OCI-LY7 (cell line): ENCODE measurements around the gene KPNA1. TPM values are rescaled to one million over a fixed set of nuclear protein-coding genes. Genes with fewer than 3 reads are reported as not detected.

Experiments
- BruUV-seq: library from RNA; stranded (reverse); fragments of 400-500 nt; replicated peaks from 2 replicates; lab custom pipeline; 2021; lab: Mats Ljungman, UMichigan
- CTCF ChIA-PET: fragments of 300-600 bp; sonication (Branson Sonifier 250); formaldehyde crosslinking; loops from one replicate; lab custom pipeline; 2022; ENCODE audit warnings: antibody characterized with exemption; ENCODE audit not compliant: unreplicated experiment; lab: Charles Lee
- POLR2A ChIA-PET: fragments of 300-600 bp; sonication (Branson Sonifier 250); formaldehyde crosslinking; loops from one replicate; lab custom pipeline; 2022; ENCODE audit warnings: antibody characterized with exemption; lab: Charles Lee
- DNase-seq: peaks from one replicate; pipeline ENCODE4 v3.0.0-alpha.2; 2015; ENCODE audit warnings: low spot score
- H2AFZ ChIP-seq: fragments of 200-600 bp; sonication (generic), shearing (Covaris generic); 2 replicates; pipeline ENCODE4 v1.6.1; 2014; ENCODE audit warnings: mild to moderate bottlenecking, antibody characterized with exemption, low read length, moderate library complexity
- H3K27ac ChIP-seq: fragments of 200-600 bp; sonication (generic); 2 replicates; pipeline ENCODE4 v1.5.1; 2014; ENCODE audit warnings: mixed run types, low read depth, mild to moderate bottlenecking, moderate library complexity, low read length, inconsistent platforms; ENCODE audit not compliant: poor library complexity, severe bottlenecking
- H3K36me3 ChIP-seq: fragments of 200-600 bp; sonication (generic); 2 replicates; pipeline ENCODE4 v1.6.1; 2014; ENCODE audit warnings: mild to moderate bottlenecking, antibody characterized with exemption, low read length, moderate library complexity, mixed read lengths; ENCODE audit not compliant: insufficient read depth
- H3K4me1 ChIP-seq: fragments of 200-600 bp; sonication (generic); 2 replicates; pipeline ENCODE4 v1.5.1; 2014; ENCODE audit warnings: mild to moderate bottlenecking, low read length; ENCODE audit not compliant: insufficient read depth, poor library complexity, severe bottlenecking
- H3K4me2 ChIP-seq: fragments of 200-600 bp; sonication (generic); 2 replicates; pipeline ENCODE4 v1.6.1; 2014; ENCODE audit warnings: mild to moderate bottlenecking, low read length
- H3K4me3 ChIP-seq: fragments of 200-600 bp; sonication (generic); 2 replicates; pipeline ENCODE4 v1.5.1; 2014; ENCODE audit warnings: mild to moderate bottlenecking, low read depth, low read length; ENCODE audit not compliant: poor library complexity, severe bottlenecking
- H3K79me2 ChIP-seq: fragments of 200-600 bp; sonication (generic); 2 replicates; pipeline ENCODE4 v1.6.1; 2016; ENCODE audit warnings: low read depth, mild to moderate bottlenecking, low read length, moderate library complexity, mixed read lengths; ENCODE audit not compliant: insufficient read depth
- H3K9me2 ChIP-seq: fragments of 200-600 bp; sonication (generic); 2 replicates; pipeline ENCODE4 v1.6.1; 2016; ENCODE audit warnings: mild to moderate bottlenecking, low read length, mixed read lengths; ENCODE audit not compliant: insufficient read depth
- H3K9me3 ChIP-seq: fragments of 200-600 bp; sonication (generic); 2 replicates; pipeline ENCODE4 v1.6.1; 2014; ENCODE audit warnings: mild to moderate bottlenecking, mixed run types, low read length, mixed read lengths
- H4K20me1 ChIP-seq: fragments of 200-600 bp; sonication (generic); 2 replicates; pipeline ENCODE4 v1.6.1; 2014; ENCODE audit warnings: mild to moderate bottlenecking, antibody characterized with exemption, low read length, moderate library complexity, mixed read lengths; ENCODE audit not compliant: insufficient read depth
- CTCF ChIP-seq: fragments of 200-600 bp; sonication (generic); conservative IDR thresholded peaks from 2 replicates; pipeline ENCODE4 v1.5.1; 2014; ENCODE audit warnings: mild to moderate bottlenecking, antibody characterized with exemption, low read length, moderate library complexity, mixed read lengths
- EZH2phosphoT487 ChIP-seq: fragments of 200-600 bp; sonication (generic); IDR thresholded peaks from 2 replicates; pipeline ENCODE4 v1.6.1; 2018; ENCODE audit warnings: low read depth, borderline replicate concordance, mild to moderate bottlenecking, mixed run types, antibody characterized with exemption, low read length, moderate library complexity, mixed read lengths
- intact Hi-C: fragments of 100-400 bp; cut with micrococcal nuclease; formaldehyde crosslinking; loops from one replicate; pipeline ENCODE4 v1.10.0; 2022; ENCODE audit not compliant: unreplicated experiment
- total RNA-seq, 2 experiments: library from RNA; depleted of rRNA in 1 of 2; stranded (reverse); fragments of >200 nt in 1 of 2; shearing (Covaris generic) in 1 of 2; gene quantifications; 2 replicates each; pipeline ENCODE4 v1.2.3, GENCODE V29; 2014 to 2022

Gene KPNA1
- total RNA-seq, 2 experiments from 2014 or later: 20.0 to 77.5 TPM

- peaks cover 5% of the 10 kb centered on the region for H3K4me1 ChIP-seq
- H3K79me2 ChIP-seq: no peaks in the 10 kb centered on the region
- intact Hi-C loops: loop anchor here (1.0 to 5.0 kb wide), 3 partner anchors 269 to 636 kb away; no protein-coding TSS in a partner anchor
- 0 out of 2 replicates have a peak, but pooled peaks cover 5% of the 10 kb centered on the region for H4K20me1 ChIP-seq
- ChIA-PET POLR2A (interaction anchor here (1.4 to 1.5 kb wide), 2 partner anchors 9 to 14 kb away, joined by 5 to 6 read pairs; partner anchors contain the start of gene FAM162A), CTCF (interaction anchor here (0.6 to 1.4 kb wide), 3 partner anchors 9 to 37 kb away, joined by 3 to 7 read pairs (median 3); partner anchors contain the start of gene FAM162A)
- peak; percentile 95 for TF ChIP-seq CTCF
- TF ChIP-seq EZH2phosphoT487: no peak
- H2AFZ ChIP-seq: no peak overlapping the region
- H3K9me2 ChIP-seq: no peaks in the 10 kb centered on the region
- no peak overlapping the region for H3K4me3 ChIP-seq
- no peaks in the 10 kb centered on the region for H3K9me3 ChIP-seq
- BruUV-seq: no TSS peak
- peak; percentile 70 for DNase-seq
- no peak overlapping the region for H3K4me2 ChIP-seq
- H3K27ac ChIP-seq: no peak overlapping the region
- peaks cover 12% of the 10 kb centered on the region; the same call in 1 of the 2 replicates for H3K36me3 ChIP-seq
Observed at GRCh38 chr3:122392868-122393844, 121.6 kb downstream of the KPNA1 start.

GRCh38 chr3:122391681-122392446, 122.9 kb downstream of the KPNA1 start:
- ChIA-PET POLR2A (interaction anchor here (0.7 kb wide), 1 partner anchor 42 kb away, joined by 3 read pairs; no protein-coding TSS in a partner anchor), CTCF (no interaction called here)
- Histone ChIP-seq H2AFZ (no peak overlapping the region), H4K20me1 (0 out of 2 replicates have a peak, but pooled peaks cover 5% of the 10 kb centered on the region), H3K4me2 (no peak overlapping the region), H3K27ac (no peak overlapping the region), H3K79me2 (no peaks in the 10 kb centered on the region), H3K4me3 (no peak overlapping the region), H3K4me1 (peaks cover 5% of the 10 kb centered on the region), H3K9me2 (no peaks in the 10 kb centered on the region), H3K9me3 (no peaks in the 10 kb centered on the region), H3K36me3 (peaks cover 19% of the 10 kb centered on the region)
- intact Hi-C loops: loop anchor here (2.0 to 5.0 kb wide), 2 partner anchors 270 to 637 kb away; no protein-coding TSS in a partner anchor
- BruUV-seq: no TSS peak
- TF ChIP-seq EZH2phosphoT487: no peak
- no peak for TF ChIP-seq CTCF
- no peak for DNase-seq
